Uterus (tissue), 4 donors: ENCODE results near the gene HADH. TPM values are rescaled to one million over a fixed set of nuclear protein-coding genes. Genes with fewer than 3 reads are reported as not detected.
A peak's percentile ranks its signal among the peaks of the same experiment; 100 is the strongest.

ENCODE experiments used
- DNase-seq, 2 donors: peaks; one replicate each; pipeline ENCODE4 v3.0.0-alpha.2; 2019 to 2020
- H3K27ac ChIP-seq, 2 donors: fragments of 200-600 bp; sonication (generic); 1 replicate in 1 of 2; 2 replicates in 1 of 2; pipeline ENCODE4 v1.5.1; 2016 to 2018
- H3K27me3 ChIP-seq, 2 donors: fragments of 200-600 bp; sonication (generic); one replicate each; pipeline ENCODE4 v1.5.1; 2018 to 2019; ENCODE audit warnings: control low read depth in 1 of 2
- H3K36me3 ChIP-seq, 2 donors: fragments of 200-600 bp; sonication (generic); one replicate each; pipeline ENCODE4 v1.5.1; 2019; ENCODE audit warnings: control low read depth in 1 of 2
- H3K4me1 ChIP-seq, 2 donors: fragments of 200-600 bp; sonication (generic); one replicate each; pipeline ENCODE4 v1.5.1; 2018 to 2019; ENCODE audit warnings: control low read depth in 1 of 2
- H3K4me3 ChIP-seq, 2 donors: fragments of 200-600 bp; sonication (generic); 1 replicate in 1 of 2; 2 replicates in 1 of 2; pipeline ENCODE4 v1.5.1; 2018 to 2019; ENCODE audit warnings: mild to moderate bottlenecking in 1 of 2
- H3K9me3 ChIP-seq, 2 donors: fragments of 200-600 bp; sonication (generic); one replicate each; pipeline ENCODE4 v1.5.1; 2019; ENCODE audit warnings: control low read depth in 1 of 2
- CTCF ChIP-seq, 4 experiments: fragments of 200-600 bp in 2 of 4; fragments of 450-650 bp in 2 of 4; sonication (generic) in 2 of 4; IDR thresholded peaks; one replicate each; pipeline ENCODE4 v1.5.1; 2016 to 2019; ENCODE audit warnings: antibody characterized with exemption in 4 of 4, mild to moderate bottlenecking in 2 of 4, moderate library complexity in 1 of 4
- POLR2A ChIP-seq, 2 donors: fragments of 450-650 bp; IDR thresholded peaks; one replicate each; pipeline ENCODE4 v1.6.1; 2016; ENCODE audit warnings: antibody characterized with exemption in 2 of 2, mild to moderate bottlenecking in 1 of 2, moderate library complexity in 1 of 2
- intact Hi-C: fragments of 100-400 bp; cut with DNase I; formaldehyde crosslinking; loops from one replicate; pipeline ENCODE4 v1.15.1; 2023; ENCODE audit warnings: low total_unique reads
- total RNA-seq, 4 donors: library from RNA; depleted of rRNA in 3 of 4; stranded (reverse); fragments of >200 nt in 3 of 4; gene quantifications; one replicate each; pipeline versions ENCODE4 v1.1.0 to v1.2.4, GENCODE V29; 2014 to 2023
- donor health status: DM: yes; HTN: yes; CAD: no.

HADH gene
- total RNA-seq, 4 donors from 2014 or later = 32.0 to 63.5 (median 50.0) TPM

DNA sequence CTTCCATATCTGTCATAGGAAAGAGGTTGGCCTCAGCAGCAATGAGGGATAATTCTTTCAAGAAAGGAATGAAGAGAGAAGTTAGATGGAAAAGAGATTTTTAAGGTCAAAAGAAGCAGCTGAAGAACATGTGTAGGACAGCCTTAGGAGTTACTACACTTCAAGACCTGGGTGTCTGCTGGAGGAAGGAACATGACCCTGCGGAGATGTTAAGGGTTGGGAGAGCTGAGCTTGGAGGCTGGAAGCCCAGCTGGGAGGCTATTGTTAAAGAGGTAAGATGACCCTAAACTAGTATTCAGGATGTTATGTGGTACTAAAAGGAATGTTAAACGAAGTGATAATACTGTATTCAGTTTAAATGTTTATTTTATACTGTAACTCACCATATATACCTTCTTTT, 15.0 kb downstream of the HADH start:
- intact Hi-C loops = no loop called here
- H3K4me1 ChIP-seq = peaks cover 0 to 8% of the 10 kb centered on the region in 2 donors

GRCh38 chr4:108005807-108006206, 16.1 kb downstream of the HADH start:
- no peak overlapping the region for H3K27ac ChIP-seq
- no peak for DNase-seq
- no peaks in the 10 kb centered on the region for H3K9me3 ChIP-seq
- H3K4me3 ChIP-seq = no peak overlapping the region
- H3K27me3 ChIP-seq = no peaks in the 10 kb centered on the region
- no peaks in the 10 kb centered on the region for H3K36me3 ChIP-seq
- intact Hi-C loops = no loop called here
- TF ChIP-seq CTCF (IDR thresholded peaks at IDR 0.05) (no peak), POLR2A (IDR thresholded peaks at IDR 0.05) (no peak)
- H3K4me1 ChIP-seq = peaks cover 0 to 8% of the 10 kb centered on the region in 2 donors

More for the DNA sequence above, 15.0 kb downstream of the HADH start:
- H3K36me3 ChIP-seq = no peaks in the 10 kb centered on the region
- DNase-seq = no peak
- no peaks in the 10 kb centered on the region for H3K27me3 ChIP-seq
- no peaks in the 10 kb centered on the region for H3K9me3 ChIP-seq
- no peak for TF ChIP-seq CTCF (IDR thresholded peaks at IDR 0.05)
- TF ChIP-seq POLR2A (IDR thresholded peaks at IDR 0.05) = no peak
- H3K4me3 ChIP-seq = no peak overlapping the region
- H3K27ac ChIP-seq = peak overlapping the region in 1 of 2 donors; percentile 43

GRCh38 chr4:108006361-108006760, 16.7 kb downstream of the HADH start:
- Histone ChIP-seq H3K36me3 (no peaks in the 10 kb centered on the region), H3K27me3 (no peaks in the 10 kb centered on the region), H3K4me1 (peaks cover 0 to 8% of the 10 kb centered on the region in 2 donors), H3K4me3 (no peak overlapping the region), H3K9me3 (no peaks in the 10 kb centered on the region), H3K27ac (no peak overlapping the region)
- intact Hi-C loops = no loop called here
- no peak for DNase-seq
- no peak for TF ChIP-seq POLR2A (IDR thresholded peaks at IDR 0.05)
- no peak for TF ChIP-seq CTCF (IDR thresholded peaks at IDR 0.05)

DNA sequence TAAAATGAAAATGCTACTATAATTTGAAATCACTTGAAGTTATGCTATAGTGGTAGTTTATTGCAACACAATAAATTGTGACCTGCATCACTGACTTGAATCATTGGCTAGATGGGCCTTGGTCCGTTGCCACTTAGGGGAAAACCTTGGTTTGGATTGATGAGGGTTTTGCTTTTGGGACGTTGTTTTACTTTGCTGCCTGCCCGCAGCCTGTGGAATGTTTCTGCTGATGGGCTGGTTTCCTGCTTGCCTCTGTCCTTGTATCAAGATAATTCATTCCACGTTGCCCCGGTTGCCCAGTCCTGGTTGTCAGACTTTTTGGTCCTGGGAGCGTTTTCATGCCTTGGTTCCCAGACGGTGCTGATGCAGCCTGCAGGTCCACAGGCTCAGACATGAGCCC, 18.3 kb downstream of the HADH start:
- Histone ChIP-seq H3K27me3 (no peaks in the 10 kb centered on the region), H3K4me3 (no peak overlapping the region), H3K4me1 (peaks cover 0 to 8% of the 10 kb centered on the region in 2 donors), H3K36me3 (no peaks in the 10 kb centered on the region), H3K27ac (no peak overlapping the region), H3K9me3 (no peaks in the 10 kb centered on the region)
- no peak for DNase-seq
- TF ChIP-seq CTCF (IDR thresholded peaks at IDR 0.05) (no peak), POLR2A (IDR thresholded peaks at IDR 0.05) (no peak)
- intact Hi-C loops = no loop called here

GRCh38 chr4:108008721-108009120, 19.0 kb downstream of the HADH start:
- H3K4me3 ChIP-seq = no peak overlapping the region
- no peak overlapping the region for H3K27ac ChIP-seq
- H3K9me3 ChIP-seq = no peaks in the 10 kb centered on the region
- no peak for DNase-seq
- intact Hi-C loops = no loop called here
- no peaks in the 10 kb centered on the region for H3K36me3 ChIP-seq
- peaks cover 0 to 7% of the 10 kb centered on the region in 2 donors for H3K4me1 ChIP-seq
- no peaks in the 10 kb centered on the region for H3K27me3 ChIP-seq
- TF ChIP-seq POLR2A (IDR thresholded peaks at IDR 0.05) (no peak), CTCF (IDR thresholded peaks at IDR 0.05) (no peak)
